Colon (tissue), 2 donors: ENCODE data around the gene KIF22.
"Not testable (repeated sequence)": the region's sequence is repeated elsewhere in the genome, so short reads cannot be mapped to it uniquely, and the experiment has no call there.

Experiments used
- FAIRE-seq: peaks from 2 replicates; lab custom pipeline; 2012; peaks lifted over from hg19 to GRCh38; lab: Jason Lieb, UNC
- donor health status: control.
- donor health status: control.

The KIF22 gene

DNA sequence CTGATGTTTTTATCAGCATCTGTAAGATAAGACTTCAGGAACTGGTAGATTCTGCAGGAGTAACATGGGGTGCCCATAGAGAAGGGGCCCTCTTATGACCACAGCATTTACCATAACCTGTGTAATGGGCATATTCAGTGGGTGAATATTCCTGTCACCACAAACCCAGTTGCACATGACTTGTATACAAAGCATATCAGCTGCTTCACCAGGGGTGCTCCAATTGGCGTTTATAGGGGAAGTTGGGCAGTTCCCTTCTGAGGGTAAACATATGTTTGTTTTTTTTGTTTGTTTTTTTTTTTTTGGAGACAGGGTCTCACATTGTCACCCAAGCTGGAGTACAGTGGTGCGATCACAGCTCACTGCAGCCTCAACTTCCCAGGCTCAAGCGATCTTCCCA is 24.0 kb upstream of the KIF22 start:
- no peak for FAIRE-seq

DNA sequence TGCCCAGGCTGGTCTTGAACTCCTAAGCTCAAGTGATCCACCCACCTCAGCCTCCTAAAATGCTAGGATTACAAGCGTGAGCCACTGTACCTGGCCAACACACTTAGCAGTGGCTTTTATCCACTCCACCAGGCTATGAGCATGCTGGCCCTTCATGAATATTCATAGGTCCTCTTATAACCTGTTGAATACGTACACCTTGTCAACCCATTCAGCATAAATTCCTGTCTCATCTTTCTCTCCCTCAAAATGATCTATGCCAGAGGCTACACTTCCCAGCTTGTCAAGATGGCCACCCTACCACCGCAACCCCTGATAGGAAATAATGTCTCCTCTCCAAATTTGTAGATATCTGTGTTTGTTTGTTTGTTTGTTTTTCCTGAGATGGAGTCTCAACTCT is 23.5 kb upstream of the KIF22 start:
- FAIRE-seq: no peak

DNA sequence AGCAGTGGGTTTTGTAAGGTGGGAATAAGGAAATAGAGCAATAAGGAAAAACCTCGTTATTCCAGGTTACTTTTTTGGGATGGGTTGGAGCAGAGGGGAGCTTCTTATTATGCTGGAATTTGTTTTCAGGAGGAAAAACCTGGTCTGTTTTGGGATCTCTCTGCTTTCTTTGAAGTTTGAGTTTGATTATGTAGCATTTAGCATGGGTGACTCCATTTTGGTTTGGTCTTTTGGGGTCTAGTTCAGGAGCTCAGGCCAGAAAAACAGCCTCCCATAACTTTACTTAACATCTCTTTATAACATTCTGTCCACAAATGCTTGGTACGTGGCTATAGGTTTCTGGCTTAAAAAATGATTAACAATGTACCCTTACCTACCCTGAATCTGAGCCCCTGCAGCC is 21.0 kb upstream of the KIF22 start:
- FAIRE-seq: no peak

DNA sequence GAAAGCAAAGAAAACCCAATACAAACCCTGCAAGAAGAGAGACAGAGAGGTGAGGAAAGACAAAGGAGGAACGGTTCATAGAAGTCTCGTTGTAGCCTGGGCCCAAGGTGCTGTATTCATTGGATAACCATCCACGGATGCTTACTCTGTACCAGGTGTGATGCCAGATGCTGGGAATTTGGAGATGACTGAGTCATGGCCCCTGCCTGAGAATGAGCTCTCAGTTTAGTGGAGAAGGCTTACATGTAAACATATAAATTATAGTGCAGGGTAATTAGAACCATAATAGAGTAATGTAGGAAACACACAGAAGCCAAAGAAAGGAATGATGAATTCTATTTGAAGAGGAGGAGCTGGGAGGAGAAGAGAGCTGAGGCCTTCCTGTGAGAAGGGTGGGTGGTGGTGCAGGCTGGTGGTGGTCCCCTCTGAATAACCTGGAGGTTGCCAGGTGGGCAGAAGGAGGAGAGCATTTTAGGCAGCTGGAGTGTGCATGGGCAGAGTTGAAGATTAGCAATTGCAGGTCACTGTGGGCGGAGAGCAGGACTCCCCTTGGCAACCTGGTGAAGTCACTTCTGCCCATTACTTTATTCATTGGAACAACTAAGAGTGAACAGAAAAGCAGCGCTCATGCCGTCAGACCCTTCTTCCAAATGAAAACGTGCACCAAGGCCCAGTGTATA is 20.2 kb upstream of the KIF22 start:
- FAIRE-seq: no peak

DNA sequence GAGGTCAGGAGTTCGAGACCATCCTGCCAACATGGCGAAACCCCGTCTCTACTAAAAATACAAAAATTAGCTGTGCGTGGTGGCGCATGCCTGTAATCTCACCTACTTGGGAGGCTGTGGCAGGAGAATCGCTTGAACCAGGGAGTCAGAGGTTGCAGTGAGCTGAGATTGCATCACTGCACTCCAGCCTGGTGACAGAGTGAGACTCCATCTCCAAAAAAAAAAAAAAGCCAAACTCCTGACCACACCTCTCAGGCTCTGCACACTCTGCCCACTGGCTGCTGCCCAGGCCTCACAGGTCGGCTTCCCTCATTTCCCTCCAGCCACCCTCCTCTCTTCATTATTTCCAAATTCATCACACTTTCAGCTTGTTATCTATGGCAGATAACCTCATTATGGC is 18.2 kb upstream of the KIF22 start:
- not testable (repeated sequence) for FAIRE-seq

DNA sequence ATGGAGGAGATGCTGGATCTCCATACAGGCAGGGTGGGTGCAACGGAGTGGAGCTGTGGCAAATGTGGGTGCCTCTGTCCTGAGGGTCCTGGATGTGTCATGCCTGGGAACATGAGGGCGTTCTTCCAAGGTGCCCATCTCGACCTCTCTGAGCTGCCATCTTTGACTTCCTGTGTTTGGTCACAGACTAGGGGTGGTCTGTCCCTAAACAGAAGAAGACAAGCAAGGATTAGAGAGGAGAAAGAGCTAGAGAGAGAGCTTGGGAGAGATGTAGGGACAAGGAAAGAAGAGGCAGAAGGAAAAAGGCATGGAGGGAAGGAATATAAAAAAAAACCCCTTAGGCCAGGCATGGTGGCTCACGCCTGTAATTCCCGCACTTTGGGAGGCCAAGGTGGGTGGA is 15.8 kb upstream of the KIF22 start:
- no peak for FAIRE-seq

DNA sequence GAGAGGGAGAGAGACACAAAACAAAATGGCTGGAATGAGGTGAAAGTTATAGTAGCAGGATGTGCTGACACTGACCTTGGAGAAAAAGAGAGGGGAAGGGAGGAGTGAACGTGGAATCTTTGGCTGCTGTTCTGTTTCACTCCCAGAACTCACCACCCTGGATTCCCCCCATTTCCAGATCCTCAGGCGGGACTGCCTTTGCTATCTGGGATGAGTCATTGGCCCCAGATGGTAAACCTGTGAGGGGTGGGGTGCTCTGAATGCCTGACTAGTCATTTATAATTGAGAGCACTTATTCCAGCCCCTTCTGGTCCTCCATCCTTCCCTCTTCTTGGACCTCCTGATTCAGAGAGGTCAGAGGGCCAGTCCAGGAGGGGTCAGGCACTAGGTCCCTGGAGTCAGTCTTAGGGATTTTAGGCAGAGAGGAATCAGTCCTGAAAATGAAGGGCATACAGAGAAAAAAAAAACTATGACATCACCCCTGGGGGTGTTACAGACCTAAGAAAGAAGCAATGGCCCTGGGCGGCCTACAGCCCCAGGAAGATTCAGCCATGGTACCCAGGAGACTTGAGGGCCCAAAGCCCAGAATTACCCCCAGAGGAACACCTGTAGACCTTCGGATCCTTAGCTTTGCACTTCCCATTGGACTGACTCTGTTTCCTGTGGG is 14.7 kb upstream of the KIF22 start:
- FAIRE-seq: no peak

DNA sequence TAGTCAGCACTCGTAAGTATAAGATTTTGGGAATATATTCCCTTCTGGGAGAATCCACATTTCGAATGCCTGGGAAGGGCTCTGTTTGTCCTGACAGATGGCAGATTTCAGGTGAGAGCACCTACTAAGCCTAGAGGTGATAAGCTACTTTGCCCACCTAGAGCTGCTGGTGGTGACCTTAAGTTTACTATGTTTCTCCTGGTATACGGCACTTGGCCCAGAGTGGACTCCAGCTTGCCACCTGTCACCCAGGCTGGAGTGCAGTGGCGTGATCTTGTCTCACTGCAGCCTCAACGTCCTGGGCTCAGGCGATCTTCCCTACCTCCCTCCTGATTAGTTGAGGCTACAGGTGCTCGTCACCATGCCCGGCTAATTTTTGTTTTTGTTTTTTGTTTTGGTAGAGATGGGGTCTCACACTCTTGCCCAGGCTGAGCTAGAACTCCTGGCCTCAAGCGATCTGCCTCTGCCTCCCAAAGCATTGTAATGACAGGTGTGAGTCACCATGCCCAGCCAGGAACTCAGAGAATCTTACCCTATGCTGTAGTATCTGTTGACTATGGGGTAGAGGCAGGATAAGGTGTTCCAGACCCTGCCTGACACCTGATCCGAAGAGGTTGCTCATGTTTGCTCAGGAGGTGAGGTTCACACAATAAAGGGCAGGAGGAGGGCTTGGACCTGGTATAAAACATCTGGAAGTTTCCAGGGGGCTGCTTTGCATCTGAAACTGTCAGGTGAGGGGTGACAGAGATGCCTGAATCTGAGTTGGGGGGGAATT is 12.8 kb upstream of the KIF22 start, which contains the start of gene ZG16:
Gene ZG16, plus strand, starts transcription at position 681 of the 775 bp plus-strand sequence. CDS start 1,011 bp downstream, outside the sequence.
- no peak for FAIRE-seq

DNA sequence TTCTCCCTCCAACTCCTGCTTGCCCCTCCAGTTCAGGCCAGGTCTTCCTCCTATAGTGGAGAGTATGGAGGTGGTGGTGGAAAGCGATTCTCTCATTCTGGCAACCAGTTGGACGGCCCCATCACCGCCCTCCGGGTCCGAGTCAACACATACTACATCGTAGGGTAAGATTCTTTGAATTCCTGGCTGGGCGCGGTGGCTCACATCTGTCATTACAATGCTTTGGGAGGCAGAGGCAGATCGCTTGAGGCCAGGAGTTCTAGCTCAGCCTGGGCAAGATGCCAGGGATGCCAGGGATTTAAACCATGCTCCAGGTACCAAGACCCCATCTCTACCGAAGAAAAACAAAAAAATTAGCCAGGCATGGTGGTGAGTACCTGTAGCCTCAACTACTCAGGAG is 11.1 kb upstream of the KIF22 start:
- FAIRE-seq: no peak

DNA sequence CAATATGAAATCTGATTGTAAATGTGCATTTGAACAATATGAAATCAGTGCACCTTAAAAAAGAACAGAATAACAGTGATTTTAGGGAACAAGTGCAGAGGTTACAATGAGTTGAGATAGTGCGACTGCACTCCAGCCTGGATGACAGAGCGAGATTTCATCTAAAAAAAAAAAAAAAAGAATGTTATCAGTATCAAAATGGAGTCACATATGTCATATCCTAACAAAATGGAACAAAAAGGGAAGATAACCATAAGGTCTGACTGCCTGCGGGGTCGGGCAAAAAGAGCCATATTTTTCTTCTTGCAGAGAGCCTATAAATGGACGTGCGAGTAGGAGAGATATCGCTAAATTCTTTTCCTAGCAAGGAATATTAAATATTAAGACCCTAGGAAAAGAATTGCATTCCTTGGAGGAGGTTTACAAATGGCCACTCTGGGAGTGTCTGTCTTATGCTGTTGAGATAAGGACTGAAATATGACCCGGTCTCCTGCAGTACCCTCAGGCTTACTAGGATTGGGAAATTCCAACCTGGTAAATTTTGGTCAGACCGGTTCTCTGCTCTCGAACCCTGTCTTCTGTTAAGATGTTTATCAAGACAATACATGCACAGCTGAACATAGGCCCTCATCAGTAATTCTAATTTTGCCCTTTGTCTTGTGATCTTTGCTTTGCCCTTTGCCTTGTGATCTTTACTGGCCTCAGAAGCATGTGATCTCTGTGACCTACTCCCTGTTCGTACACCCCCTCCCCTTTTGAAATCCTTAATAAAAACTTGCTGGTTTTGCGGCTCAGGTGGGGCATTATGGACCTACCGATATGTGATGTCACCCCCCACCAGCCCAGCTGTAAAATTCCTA is 7.2 kb upstream of the KIF22 start:
- FAIRE-seq: not testable (repeated sequence)

DNA sequence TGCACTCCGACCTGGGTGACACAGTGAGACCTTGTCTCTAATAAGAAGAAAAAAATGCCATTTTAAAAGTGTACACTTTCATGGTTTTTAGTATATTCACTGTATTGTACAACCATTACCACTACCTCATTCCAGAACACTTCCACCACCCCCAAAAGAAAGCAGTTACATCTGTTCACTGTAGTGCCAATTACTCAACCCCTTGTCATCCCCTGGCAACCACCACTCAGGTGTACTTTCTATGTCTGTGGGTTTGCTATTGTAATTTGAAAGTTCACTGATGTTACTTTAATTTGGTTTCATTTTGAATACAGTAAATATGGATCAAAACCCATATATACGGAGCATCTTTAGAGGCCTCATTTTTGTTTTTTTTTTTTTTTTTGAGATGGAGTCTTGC is 6.4 kb upstream of the KIF22 start:
- FAIRE-seq: no peak

DNA sequence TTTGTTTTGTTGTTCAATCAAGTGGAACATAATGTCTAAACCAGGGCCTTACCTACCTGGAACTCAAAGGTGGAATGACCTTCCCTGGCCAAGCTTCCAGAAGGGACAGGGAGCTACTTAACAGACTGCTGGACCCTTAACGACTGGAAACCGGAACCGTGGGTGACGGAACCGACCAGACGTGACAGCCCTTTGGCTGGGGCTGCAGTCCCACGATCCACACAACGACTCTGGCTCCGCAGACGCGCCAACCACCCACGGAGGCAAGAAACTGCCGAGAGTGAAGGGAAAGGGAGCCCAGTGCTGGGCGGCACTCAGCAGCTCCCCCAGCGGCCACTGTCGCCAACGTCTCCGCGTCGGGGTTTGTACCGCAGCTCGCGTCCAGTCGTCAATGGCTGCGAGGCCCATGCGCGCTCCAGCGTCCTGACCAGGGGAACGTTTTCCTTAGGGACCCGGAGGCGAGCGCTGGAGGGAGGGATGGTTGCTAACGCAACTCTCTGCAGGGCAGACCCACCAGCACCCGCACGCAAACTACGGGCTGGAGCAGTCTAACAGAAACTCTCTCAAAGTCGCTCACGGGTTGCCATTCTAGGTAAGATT is 5.5 kb upstream of the KIF22 start:
- FAIRE-seq: no peak

DNA sequence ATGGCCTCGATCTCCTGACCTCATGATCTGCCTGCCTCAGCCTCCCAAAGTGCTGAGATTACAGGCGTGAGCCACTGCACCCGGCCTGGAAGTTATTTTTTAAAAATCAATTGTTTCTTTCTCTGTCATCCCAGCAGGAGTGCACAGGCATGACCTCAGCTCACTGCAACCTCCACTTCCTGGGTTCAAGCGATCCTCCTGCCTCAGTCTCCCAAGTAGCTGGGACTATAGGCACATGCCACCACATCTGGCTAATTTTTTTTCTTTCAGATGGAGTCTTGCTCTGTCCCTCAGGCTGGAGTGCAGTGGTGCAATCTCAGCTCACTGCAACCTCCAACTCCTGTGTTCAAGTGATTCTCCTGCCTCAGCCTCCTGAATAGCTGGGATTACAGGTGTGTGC is 3.4 kb upstream of the KIF22 start:
- FAIRE-seq: not testable (repeated sequence)

DNA sequence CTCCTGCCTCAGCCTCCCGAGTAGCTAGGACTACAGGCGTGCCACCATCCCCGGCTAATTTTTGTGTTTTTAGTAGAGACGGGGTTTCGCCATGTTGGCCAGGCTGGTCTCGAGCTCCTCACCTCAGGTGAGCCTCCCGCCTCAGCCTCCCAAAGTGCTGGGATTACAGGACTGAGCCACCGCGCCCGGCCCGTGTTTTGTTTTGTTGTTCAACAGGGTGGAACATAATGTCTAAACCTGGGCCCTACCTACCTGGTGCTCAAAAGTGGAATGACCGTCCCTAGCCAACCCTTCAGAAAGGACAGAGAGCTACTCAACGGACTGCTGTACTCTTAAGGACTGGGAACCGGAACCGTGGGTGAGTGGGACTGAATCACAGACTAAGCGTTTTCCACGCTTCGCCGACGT is 772 bp upstream of the KIF22 start:
- no peak for FAIRE-seq

DNA sequence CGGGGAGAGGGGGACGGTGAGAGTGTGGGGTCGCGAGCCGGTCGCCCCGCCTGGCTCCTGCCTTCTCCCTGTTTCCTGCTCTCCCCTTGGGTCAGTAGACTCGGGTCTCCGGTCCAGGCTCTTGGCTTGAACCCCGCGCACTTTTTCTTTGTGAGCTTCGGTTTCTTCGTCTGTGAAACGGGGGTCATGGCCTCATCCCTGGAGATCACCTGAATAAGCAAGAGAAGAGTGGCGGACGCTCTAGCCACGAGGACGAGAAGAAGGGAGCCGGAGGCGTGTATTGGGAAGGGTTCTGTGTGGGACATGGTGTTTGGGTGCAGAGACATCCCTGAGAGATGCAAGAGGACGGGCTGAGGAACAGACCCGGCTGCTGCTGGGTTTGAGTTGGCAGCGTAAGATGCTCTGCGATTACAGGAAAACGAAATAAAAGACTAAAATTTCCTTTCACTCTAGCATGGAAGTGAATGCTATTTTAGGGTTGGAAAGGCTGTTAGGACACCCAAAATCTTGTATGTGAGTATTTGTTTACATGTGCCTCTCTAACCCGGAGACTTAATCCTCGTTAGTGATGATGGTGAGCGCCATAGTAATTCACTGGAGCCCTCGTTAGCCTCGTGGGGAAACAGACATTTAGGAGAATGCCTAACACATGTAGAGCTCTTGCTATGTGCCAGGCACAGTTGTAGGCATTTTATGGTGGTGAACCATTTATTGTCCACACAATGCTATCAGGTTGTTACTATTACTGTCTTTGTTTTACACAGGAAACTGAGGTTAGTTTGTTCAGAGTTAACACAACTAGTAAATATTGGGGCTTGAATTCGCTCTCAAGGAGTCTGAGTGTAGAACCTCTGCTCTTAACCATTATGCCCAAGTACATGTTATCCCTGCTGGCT is 646 bp downstream of the KIF22 start:
- no peak for FAIRE-seq

DNA sequence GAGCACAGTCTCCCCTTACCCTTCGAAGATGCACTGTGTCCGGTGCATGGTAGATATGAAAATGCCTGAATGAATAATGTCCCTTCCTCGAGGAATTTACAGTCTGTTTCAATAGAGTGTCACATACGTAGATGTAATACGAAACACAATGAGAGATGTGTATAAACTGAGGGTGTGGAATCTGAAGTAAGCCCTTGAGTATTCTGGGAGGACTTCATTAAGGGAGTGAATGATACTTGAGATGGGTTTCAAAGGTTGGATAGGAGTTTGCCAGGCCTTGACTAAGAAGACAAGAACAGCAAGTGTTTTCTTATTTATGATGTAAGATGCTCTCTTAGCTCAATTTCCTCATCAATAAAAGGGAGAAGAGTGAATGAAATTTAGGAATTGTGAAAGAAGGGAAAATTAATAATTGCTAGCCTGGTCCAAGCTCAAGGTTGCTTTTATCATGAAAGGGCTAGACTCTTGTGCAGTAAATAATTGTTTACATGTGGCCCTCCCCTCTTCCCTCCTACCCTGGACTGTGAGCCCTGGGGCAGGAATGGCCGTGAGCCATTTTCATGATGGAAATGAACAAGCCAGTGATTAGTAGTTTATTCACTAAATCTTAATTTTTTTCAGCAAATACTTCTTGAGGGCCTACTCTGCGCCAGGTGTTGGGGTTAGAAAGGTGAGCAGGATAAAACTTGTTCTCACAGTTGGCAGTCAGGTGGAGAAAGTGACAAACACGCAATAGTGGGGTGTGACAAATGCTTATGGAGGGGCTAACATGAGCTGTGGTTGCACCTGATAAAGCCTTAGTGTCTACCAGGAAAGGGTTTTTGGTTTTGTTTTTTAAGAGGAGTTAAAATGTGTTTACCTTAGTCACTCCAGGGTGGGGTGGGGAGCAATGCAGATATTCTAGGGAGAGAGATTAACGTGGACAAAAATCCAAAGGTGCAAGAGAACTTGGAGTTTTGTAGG is 1.6 kb downstream of the KIF22 start:
- no peak for FAIRE-seq

DNA sequence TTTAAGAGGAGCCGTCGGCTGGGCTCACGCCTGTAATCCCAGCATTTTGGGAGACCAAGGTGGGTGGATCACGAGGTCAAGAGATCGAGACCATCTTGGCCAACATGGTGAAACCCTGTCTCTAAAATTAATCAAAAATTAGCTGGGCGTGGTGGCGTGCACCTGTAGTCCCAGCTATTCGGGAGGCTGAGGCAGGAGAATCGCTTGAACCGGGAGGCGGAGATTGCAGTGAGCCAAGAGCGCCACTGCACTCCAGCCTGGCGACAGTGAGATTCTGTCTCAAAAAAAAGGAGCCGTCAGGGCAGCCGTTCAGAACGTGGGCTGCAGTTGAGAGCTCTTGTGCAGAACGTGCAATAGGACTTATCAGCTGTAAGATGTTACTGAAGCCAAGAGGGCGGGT is 2.6 kb downstream of the KIF22 start:
- not testable (repeated sequence) for FAIRE-seq

DNA sequence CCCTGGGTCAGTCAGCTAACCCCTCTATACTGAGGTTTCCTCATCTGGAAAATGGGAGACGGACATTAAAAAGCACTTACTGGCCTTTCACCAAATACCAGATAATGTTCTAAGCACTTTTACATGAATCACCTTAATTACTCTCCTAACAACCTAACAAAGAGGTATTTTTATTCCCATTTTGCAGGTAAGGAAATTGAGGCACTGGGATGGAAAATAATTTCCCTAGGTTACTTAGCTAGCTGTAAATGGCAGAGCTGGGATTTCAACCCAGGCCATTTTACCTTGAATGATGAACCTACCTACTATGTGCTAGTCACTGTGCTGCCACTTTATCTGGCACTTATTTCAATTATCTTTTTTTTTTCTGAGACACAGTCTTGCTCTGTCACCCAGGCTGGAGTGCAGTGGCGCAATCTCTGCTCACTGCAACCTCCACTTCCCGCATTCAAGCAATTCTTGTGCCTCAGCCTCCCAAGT is 3.7 kb downstream of the KIF22 start:
- no peak for FAIRE-seq

DNA sequence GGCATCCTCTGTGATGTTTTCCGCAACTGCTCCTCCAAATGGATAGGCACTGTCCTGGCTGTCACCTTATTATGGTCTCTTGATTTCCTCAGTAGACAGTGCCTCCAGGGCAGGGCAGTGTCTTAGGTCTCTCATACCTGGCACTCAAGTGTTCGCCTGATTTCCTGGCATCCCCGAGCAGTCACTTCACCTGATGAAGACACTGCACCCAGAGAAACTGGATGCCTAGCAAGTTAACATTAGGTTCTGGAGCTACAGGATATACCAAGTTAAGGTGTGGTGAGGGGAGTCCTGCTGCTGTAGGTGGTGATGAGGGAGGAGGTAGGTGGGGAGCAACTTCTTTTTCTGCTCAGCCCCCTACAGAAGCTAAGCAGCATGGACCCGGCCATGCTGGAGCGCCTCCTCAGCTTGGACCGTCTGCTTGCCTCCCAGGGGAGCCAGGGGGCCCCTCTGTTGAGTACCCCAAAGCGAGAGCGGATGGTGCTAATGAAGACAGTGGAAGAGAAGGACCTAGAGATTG is 11.9 kb downstream of the KIF22 start:
- no peak for FAIRE-seq
